22Rv1 (cell line): ENCODE measurements around the gene ZFP2.

Experiments used
- CTCF ChIP-seq: fragments of 450-650 bp; IDR thresholded peaks from 2 replicates; pipeline ENCODE4 v1.5.1; 2017; ENCODE audit warnings: mild to moderate bottlenecking
- ZFX ChIP-seq: fragments of 450-650 bp; IDR thresholded peaks from 2 replicates; pipeline ENCODE4 v1.6.1; 2017; ENCODE audit warnings: antibody characterized with exemption, borderline replicate concordance

- TF ChIP-seq CTCF = no peak
- no peak for TF ChIP-seq ZFX
These were observed 11.8 kb upstream of the ZFP2 start for GRCh38 chr5:178883815-178884430.
